ENCODE results near the gene GRK4.
A peak's percentile ranks its signal among the peaks of the same experiment; 100 is the strongest.

GRK4 gene

DNA sequence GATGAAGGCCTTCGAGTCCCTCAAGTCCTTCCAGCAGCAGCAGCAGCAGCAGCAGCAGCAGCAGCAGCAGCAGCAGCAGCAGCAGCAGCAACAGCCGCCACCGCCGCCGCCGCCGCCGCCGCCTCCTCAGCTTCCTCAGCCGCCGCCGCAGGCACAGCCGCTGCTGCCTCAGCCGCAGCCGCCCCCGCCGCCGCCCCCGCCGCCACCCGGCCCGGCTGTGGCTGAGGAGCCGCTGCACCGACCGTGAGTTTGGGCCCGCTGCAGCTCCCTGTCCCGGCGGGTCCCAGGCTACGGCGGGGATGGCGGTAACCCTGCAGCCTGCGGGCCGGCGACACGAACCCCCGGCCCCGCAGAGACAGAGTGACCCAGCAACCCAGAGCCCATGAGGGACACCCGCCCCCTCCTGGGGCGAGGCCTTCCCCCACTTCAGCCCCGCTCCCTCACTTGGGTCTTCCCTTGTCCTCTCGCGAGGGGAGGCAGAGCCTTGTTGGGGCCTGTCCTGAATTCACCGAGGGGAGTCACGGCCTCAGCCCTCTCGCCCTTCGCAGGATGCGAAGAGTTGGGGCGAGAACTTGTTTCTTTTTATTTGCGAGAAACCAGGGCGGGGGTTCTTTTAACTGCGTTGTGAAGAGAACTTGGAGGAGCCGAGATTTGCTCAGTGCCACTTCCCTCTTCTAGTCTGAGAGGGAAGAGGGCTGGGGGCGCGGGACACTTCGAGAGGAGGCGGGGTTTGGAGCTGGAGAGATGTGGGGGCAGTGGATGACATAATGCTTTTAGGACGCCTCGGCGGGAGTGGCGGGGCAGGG is 111.7 kb downstream of the GRK4 start:
- H3K9me2 ChIP-seq (replicated peaks; ENCODE audit: low read depth, low read length) = no peaks in the 10 kb centered on the region
- H3K36me3 ChIP-seq (ENCODE audit: insufficient read depth, low read length) = no peaks in the 10 kb centered on the region
- H3K79me2 ChIP-seq (ENCODE audit: insufficient read depth, low read length) = peaks cover 50% of the 10 kb centered on the region
- peak overlapping the region; percentile 99 for H2AFZ ChIP-seq (ENCODE audit: low read length)
- H4K20me1 ChIP-seq (ENCODE audit: insufficient read depth, low read length, poor library complexity, severe bottlenecking) = peaks cover 42% of the 10 kb centered on the region
- peak overlapping the region; percentile 99 for H3K4me3 ChIP-seq (ENCODE audit: low read length, poor library complexity, severe bottlenecking)
- H3K9me3 ChIP-seq (ENCODE audit: insufficient read depth, low read depth, low read length) = no peaks in the 10 kb centered on the region
- no peak for TF ChIP-seq EZH2phosphoT487 (IDR thresholded peaks at IDR 0.05; ENCODE audit: borderline replicate concordance)
- TF ChIP-seq, protein P1, sequence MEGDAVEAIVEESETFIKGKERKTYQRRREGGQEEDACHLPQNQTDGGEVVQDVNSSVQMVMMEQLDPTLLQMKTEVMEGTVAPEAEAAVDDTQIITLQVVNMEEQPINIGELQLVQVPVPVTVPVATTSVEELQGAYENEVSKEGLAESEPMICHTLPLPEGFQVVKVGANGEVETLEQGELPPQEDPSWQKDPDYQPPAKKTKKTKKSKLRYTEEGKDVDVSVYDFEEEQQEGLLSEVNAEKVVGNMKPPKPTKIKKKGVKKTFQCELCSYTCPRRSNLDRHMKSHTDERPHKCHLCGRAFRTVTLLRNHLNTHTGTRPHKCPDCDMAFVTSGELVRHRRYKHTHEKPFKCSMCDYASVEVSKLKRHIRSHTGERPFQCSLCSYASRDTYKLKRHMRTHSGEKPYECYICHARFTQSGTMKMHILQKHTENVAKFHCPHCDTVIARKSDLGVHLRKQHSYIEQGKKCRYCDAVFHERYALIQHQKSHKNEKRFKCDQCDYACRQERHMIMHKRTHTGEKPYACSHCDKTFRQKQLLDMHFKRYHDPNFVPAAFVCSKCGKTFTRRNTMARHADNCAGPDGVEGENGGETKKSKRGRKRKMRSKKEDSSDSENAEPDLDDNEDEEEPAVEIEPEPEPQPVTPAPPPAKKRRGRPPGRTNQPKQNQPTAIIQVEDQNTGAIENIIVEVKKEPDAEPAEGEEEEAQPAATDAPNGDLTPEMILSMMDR (conservative IDR thresholded peaks at IDR 0.05; ENCODE audit: low read length) = no peak
- H3K4me2 ChIP-seq (ENCODE audit: low read depth, low read length, poor library complexity, severe bottlenecking) = peak overlapping the region; percentile 95
- H3K4me1 ChIP-seq (ENCODE audit: insufficient read depth, low read length, poor library complexity, severe bottlenecking) = peaks cover 39% of the 10 kb centered on the region
- H3K9ac ChIP-seq (ENCODE audit: low read depth, low read length, poor library complexity, severe bottlenecking) = peak overlapping the region; percentile 88
- no peaks in the 10 kb centered on the region for H3K27me3 ChIP-seq (ENCODE audit: insufficient read depth, low read length, poor library complexity, severe bottlenecking)
- 0 out of 2 replicates have a peak, but pooled peaks cover 2% of the 10 kb centered on the region for H3F3A ChIP-seq (ENCODE audit: low read depth)

DNA sequence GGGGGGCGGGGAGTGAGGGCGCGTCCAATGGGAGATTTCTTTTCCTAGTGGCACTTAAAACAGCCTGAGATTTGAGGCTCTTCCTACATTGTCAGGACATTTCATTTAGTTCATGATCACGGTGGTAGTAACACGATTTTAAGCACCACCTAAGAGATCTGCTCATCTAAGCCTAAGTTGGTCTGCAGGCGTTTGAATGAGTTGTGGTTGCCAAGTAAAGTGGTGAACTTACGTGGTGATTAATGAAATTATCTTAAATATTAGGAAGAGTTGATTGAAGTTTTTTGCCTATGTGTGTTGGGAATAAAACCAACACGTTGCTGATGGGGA is 112.2 kb downstream of the GRK4 start:
- Histone ChIP-seq H3F3A (ENCODE audit: low read depth) (0 out of 2 replicates have a peak, but pooled peaks cover 2% of the 10 kb centered on the region), H3K9me2 (replicated peaks; ENCODE audit: low read depth, low read length) (no peaks in the 10 kb centered on the region), H3K79me2 (ENCODE audit: insufficient read depth, low read length) (peaks cover 56% of the 10 kb centered on the region), H3K4me1 (ENCODE audit: insufficient read depth, low read length, poor library complexity, severe bottlenecking) (peaks cover 43% of the 10 kb centered on the region), H3K9me3 (ENCODE audit: insufficient read depth, low read depth, low read length) (no peaks in the 10 kb centered on the region), H3K4me2 (ENCODE audit: low read depth, low read length, poor library complexity, severe bottlenecking) (peak overlapping the region; percentile 95), H3K36me3 (ENCODE audit: insufficient read depth, low read length) (no peaks in the 10 kb centered on the region), H3K4me3 (ENCODE audit: low read length, poor library complexity, severe bottlenecking) (peak overlapping the region; percentile 99), H3K27me3 (ENCODE audit: insufficient read depth, low read length, poor library complexity, severe bottlenecking) (no peaks in the 10 kb centered on the region), H2AFZ (ENCODE audit: low read length) (no peak overlapping the region), H3K9ac (ENCODE audit: low read depth, low read length, poor library complexity, severe bottlenecking) (peak overlapping the region; percentile 88), H4K20me1 (ENCODE audit: insufficient read depth, low read length, poor library complexity, severe bottlenecking) (peaks cover 43% of the 10 kb centered on the region)
- no peak for TF ChIP-seq EZH2phosphoT487 (IDR thresholded peaks at IDR 0.05; ENCODE audit: borderline replicate concordance)
- TF ChIP-seq, protein P1 (conservative IDR thresholded peaks at IDR 0.05; ENCODE audit: low read length) = no peak

DNA sequence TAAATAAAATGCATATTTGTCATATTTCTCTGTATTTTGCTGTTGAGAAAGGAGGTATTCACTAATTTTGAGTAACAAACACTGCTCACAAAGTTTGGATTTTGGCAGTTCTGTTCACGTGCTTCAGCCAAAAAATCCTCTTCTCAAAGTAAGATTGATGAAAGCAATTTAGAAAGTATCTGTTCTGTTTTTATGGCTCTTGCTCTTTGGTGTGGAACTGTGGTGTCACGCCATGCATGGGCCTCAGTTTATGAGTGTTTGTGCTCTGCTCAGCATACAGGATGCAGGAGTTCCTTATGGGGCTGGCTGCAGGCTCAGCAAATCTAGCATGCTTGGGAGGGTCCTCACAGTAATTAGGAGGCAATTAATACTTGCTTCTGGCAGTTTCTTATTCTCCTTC is 114.4 kb downstream of the GRK4 start:
- no peak for TF ChIP-seq EZH2phosphoT487 (IDR thresholded peaks at IDR 0.05; ENCODE audit: borderline replicate concordance)
- TF ChIP-seq, protein P1 (conservative IDR thresholded peaks at IDR 0.05; ENCODE audit: low read length) = no peak
- peak overlapping the region; percentile 73 for H3K4me2 ChIP-seq (ENCODE audit: low read depth, low read length, poor library complexity, severe bottlenecking)

More for the DNA sequence above, 114.4 kb downstream of the GRK4 start:
- Histone ChIP-seq H3K4me3 (ENCODE audit: low read length, poor library complexity, severe bottlenecking) (peak overlapping the region; percentile 46), H2AFZ (ENCODE audit: low read length) (no peak overlapping the region), H3K79me2 (ENCODE audit: insufficient read depth, low read length) (peaks cover 77% of the 10 kb centered on the region), H3F3A (ENCODE audit: low read depth) (0 out of 2 replicates have a peak, but pooled peaks cover 2% of the 10 kb centered on the region), H3K9me2 (replicated peaks; ENCODE audit: low read depth, low read length) (no peaks in the 10 kb centered on the region), H3K36me3 (ENCODE audit: insufficient read depth, low read length) (no peaks in the 10 kb centered on the region), H3K4me1 (ENCODE audit: insufficient read depth, low read length, poor library complexity, severe bottlenecking) (peaks cover 58% of the 10 kb centered on the region), H4K20me1 (ENCODE audit: insufficient read depth, low read length, poor library complexity, severe bottlenecking) (peaks cover 54% of the 10 kb centered on the region), H3K9ac (ENCODE audit: low read depth, low read length, poor library complexity, severe bottlenecking) (peak overlapping the region; percentile 5), H3K9me3 (ENCODE audit: insufficient read depth, low read depth, low read length) (no peaks in the 10 kb centered on the region), H3K27me3 (ENCODE audit: insufficient read depth, low read length, poor library complexity, severe bottlenecking) (no peaks in the 10 kb centered on the region)

All from Loucy (cell line).